Lower lobe of right lung (tissue), 2 donors: Measurements from ENCODE around the gene AMPD2. TPM values are rescaled to one million over a fixed set of nuclear protein-coding genes. Genes with fewer than 3 reads are reported as not detected.

Experiments used
- ATAC-seq, 2 donors: fragments of 200-7000 bp; cut with Tn5 transposase; one replicate each; pipeline ENCODE4 v1.9.1; 2020 to 2022; ENCODE audit warnings: mild to moderate bottlenecking in 2 of 2, moderate library complexity in 2 of 2
- DNase-seq: peaks from one replicate; pipeline ENCODE4 v3.0.0-alpha.2; 2020
- H3K27ac ChIP-seq: fragments of 200-600 bp; one replicate; pipeline ENCODE4 v1.8.0; 2022
- H3K27me3 ChIP-seq: fragments of 200-600 bp; one replicate; pipeline ENCODE4 v1.8.0; 2022; ENCODE audit warnings: low read depth
- H3K36me3 ChIP-seq: fragments of 200-600 bp; one replicate; pipeline ENCODE4 v1.8.0; 2022; ENCODE audit warnings: mild to moderate bottlenecking
- H3K4me1 ChIP-seq: fragments of 200-600 bp; one replicate; pipeline ENCODE4 v1.8.0; 2022
- H3K4me3 ChIP-seq: fragments of 200-600 bp; one replicate; pipeline ENCODE4 v1.8.0; 2022; ENCODE audit warnings: mild to moderate bottlenecking
- H3K9me3 ChIP-seq: fragments of 200-600 bp; one replicate; pipeline ENCODE4 v1.8.0; 2022
- CTCF ChIP-seq: fragments of 200-600 bp; IDR thresholded peaks from one replicate; pipeline ENCODE4 v1.8.0; 2022; ENCODE audit warnings: antibody characterized with exemption, mild to moderate bottlenecking
- intact Hi-C: fragments of 100-400 bp; cut with DNase I; formaldehyde crosslinking; loops from one replicate; pipeline ENCODE4 v1.11.0; 2022
- total RNA-seq: library from RNA; stranded (reverse); fragmentation: NEBNext Ultra II Directional; extraction: Animal tissue kit (Norgen Biotek cat#: 25700); gene quantifications from one replicate; pipeline ENCODE4 v1.2.1, GENCODE V29; 2021
- donor health status: DM: no; HTN: yes; CAD: no; lungs with severe emphysema.

AMPD2 gene
- total RNA-seq, 1 donor from 2014 or later = 55.9 TPM

- H3K27me3 ChIP-seq = no peaks in the 10 kb centered on the region
- no peak overlapping the region for H3K4me3 ChIP-seq
- H3K9me3 ChIP-seq = no peaks in the 10 kb centered on the region
- no peak for ATAC-seq
- no peak for TF ChIP-seq CTCF
- peaks cover 81% of the 10 kb centered on the region for H3K36me3 ChIP-seq
- intact Hi-C loops = no loop called here
- no peak for DNase-seq
- H3K27ac ChIP-seq = no peak overlapping the region
- no peaks in the 10 kb centered on the region for H3K4me1 ChIP-seq
These were observed 24.1 kb upstream of the AMPD2 start for GRCh38 chr1:109595531-109595930.

GRCh38 chr1:109598156-109598555, 21.5 kb upstream of the AMPD2 start:
- H3K9me3 ChIP-seq = no peaks in the 10 kb centered on the region
- H3K27ac ChIP-seq = no peak overlapping the region
- intact Hi-C loops = no loop called here
- H3K4me1 ChIP-seq = no peaks in the 10 kb centered on the region
- H3K36me3 ChIP-seq = peaks cover 55% of the 10 kb centered on the region
- no peak for TF ChIP-seq CTCF
- ATAC-seq = no peak
- DNase-seq = no peak
- no peaks in the 10 kb centered on the region for H3K27me3 ChIP-seq
- H3K4me3 ChIP-seq = no peak overlapping the region

GRCh38 chr1:109598655-109599054, 21.0 kb upstream of the AMPD2 start:
- intact Hi-C loops = no loop called here
- Histone ChIP-seq H3K9me3 (no peaks in the 10 kb centered on the region), H3K36me3 (peaks cover 50% of the 10 kb centered on the region), H3K27me3 (no peaks in the 10 kb centered on the region), H3K4me1 (no peaks in the 10 kb centered on the region), H3K27ac (no peak overlapping the region), H3K4me3 (no peak overlapping the region)
- no peak for TF ChIP-seq CTCF
- ATAC-seq (no peak), DNase-seq (no peak)

DNA sequence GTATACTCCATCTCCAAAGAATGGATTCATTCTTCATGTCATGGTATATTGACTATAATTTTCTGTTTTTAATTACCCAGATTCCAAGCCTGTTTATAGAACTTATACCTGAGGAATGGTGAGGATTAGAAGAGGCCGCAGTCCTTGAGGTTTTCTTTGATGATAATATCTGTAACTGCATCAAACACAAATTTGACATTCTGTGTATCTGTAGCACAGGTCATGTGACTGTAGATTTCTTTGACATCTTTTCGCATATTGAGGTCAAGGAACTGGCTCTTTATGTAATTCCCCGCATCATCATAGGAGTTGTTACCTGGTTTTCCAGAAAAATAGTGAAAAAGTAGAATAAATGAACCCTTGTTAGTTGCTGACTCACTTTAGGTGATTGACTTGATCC, 16.4 kb upstream of the AMPD2 start:
- Histone ChIP-seq H3K9me3 (no peaks in the 10 kb centered on the region), H3K36me3 (peaks cover 7% of the 10 kb centered on the region), H3K4me1 (no peaks in the 10 kb centered on the region), H3K27me3 (no peaks in the 10 kb centered on the region), H3K4me3 (no peak overlapping the region), H3K27ac (no peak overlapping the region)
- DNase-seq = no peak
- intact Hi-C loops = no loop called here
- no peak for ATAC-seq
- no peak for TF ChIP-seq CTCF

- no peak overlapping the region for H3K4me3 ChIP-seq
- TF ChIP-seq CTCF = no peak
- no peaks in the 10 kb centered on the region for H3K27me3 ChIP-seq
- no peak overlapping the region for H3K27ac ChIP-seq
- DNase-seq = no peak
- H3K9me3 ChIP-seq = no peaks in the 10 kb centered on the region
- no peaks in the 10 kb centered on the region for H3K4me1 ChIP-seq
- intact Hi-C loops = no loop called here
- H3K36me3 ChIP-seq = no peaks in the 10 kb centered on the region
- ATAC-seq = no peak
These were observed 14.3 kb upstream of the AMPD2 start for GRCh38 chr1:109605381-109605780.

DNA sequence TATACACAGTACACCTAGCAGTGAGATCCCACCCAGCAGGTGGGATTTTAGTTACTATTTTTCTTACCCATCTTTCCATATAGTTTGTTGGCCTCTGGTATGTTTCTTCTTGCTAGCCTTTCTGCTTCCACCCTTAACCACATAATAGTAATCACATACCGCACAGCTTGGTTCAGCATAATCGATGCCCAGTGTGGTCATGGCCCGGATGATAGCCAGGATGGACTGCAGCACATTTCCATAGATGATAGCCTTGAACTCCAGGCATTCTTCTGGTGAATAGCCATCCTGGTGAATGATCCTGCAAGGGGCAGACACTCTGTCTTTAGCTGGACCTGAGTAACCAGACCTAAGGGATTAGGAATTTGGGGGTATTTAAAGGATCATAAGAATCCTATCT, 9.8 kb upstream of the AMPD2 start:
- DNase-seq = no peak
- TF ChIP-seq CTCF = no peak
- no peak for ATAC-seq
- H3K9me3 ChIP-seq = no peaks in the 10 kb centered on the region
- no peaks in the 10 kb centered on the region for H3K27me3 ChIP-seq
- no peak overlapping the region for H3K4me3 ChIP-seq
- no peak overlapping the region for H3K27ac ChIP-seq
- H3K4me1 ChIP-seq = peaks cover 2% of the 10 kb centered on the region
- intact Hi-C loops = no loop called here
- H3K36me3 ChIP-seq = no peaks in the 10 kb centered on the region
